ENCODE data around the gene IP6K2.
A peak's percentile ranks its signal among the peaks of the same experiment; 100 is the strongest.

Gene IP6K2

DNA sequence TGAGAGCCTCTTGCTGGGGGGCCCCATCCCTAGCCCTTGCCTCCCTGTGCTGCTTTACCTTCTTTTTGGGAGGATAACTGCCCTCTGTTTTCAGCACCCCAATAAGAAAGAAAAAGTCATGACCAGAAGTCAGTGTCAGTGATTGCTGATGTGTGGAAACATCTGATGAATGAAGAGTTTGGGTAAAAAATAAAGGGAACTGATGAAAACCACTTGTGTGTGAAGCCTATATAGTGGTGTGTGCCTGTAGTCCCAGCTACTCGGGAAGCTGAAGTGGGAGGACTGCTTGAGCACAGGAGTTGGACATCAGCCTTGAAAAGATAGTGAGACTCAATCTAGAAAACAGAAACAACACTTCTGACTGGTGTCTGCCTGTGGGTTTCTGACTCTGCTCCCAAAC is 44.5 kb downstream of the IP6K2 start:
- no peak overlapping the region for H3K4me3 ChIP-seq (ENCODE audit: low read depth, low read length)

DNA sequence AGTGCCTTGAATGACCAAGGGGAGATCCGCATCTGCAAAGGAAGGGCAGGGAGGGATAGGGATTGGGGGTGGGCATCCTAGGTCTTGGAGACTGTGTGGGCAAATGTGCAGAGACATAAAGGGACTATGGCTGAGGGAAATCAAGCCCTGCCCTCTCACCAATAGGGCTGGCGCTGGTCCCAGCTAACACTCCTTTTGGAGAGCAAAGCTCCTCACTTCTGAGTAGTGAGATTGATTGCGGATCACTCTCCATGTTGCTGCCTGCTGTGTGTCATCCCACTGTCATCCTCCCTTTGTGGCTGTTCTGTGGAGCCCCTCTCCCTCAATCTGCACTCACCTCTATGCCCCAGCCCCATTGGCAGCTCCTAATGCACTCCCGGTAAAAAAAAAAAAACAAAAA is 52.1 kb downstream of the IP6K2 start:
- no peak overlapping the region for H3K4me3 ChIP-seq (ENCODE audit: low read depth, low read length)

DNA sequence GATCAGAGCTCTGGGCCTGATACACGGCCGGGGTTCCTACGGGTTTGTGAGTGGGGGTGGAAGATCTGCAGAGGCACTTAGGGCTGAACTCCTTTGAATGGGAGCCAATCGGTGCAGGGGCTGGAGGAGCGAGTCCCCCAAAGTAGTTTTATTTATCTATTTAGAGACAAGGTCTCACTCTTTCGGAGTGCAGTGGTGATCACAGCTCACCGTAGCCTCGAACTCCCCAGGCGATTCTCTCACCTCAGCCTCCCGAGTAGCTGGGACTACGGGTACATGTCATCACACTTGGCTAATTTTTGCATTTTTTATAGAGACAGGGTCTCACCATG is 52.7 kb downstream of the IP6K2 start:
- no peak overlapping the region for H3K4me3 ChIP-seq (ENCODE audit: low read depth, low read length)

DNA sequence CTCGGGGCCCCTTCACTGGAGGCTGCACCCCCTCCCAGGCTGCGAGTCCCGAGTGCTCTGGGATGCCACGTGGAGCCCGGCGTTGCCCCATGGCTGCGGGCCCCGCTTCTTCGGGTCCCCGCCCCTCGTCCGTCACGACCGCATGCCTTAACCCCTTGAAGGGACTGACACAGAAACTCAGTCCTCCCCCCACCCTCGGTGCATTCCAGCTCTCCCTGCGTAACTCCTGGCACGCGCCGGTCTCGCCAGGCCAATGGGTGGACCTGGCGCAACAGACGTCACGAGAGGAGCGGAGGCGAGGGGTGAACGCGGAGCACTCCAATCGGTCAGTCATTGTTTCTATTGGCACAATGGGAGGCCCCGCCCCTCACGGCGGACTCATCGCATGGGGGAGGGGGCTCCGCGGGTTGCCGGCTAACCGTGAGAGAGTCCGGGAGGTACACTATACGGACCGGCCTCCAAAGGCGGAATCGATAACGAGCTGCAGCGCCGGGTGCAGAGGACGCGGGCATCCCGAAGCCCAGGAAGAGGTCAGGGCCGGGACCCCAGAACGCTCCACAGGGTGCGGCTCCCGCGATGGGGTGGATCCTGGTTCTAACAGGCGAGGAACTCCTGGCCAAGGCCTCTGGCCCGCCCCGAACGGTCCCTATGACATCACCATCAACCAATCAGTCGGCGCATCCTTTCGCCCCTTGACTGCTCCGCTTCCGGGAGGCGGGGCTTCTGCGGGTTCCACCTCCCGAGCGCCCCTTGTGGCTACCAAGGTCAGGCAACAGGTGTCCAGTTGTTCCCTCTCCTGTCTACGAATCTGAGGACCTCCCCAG is 53.3 kb downstream of the IP6K2 start:
- H3K4me3 ChIP-seq (ENCODE audit: low read depth, low read length): peak overlapping the region; percentile 76

DNA sequence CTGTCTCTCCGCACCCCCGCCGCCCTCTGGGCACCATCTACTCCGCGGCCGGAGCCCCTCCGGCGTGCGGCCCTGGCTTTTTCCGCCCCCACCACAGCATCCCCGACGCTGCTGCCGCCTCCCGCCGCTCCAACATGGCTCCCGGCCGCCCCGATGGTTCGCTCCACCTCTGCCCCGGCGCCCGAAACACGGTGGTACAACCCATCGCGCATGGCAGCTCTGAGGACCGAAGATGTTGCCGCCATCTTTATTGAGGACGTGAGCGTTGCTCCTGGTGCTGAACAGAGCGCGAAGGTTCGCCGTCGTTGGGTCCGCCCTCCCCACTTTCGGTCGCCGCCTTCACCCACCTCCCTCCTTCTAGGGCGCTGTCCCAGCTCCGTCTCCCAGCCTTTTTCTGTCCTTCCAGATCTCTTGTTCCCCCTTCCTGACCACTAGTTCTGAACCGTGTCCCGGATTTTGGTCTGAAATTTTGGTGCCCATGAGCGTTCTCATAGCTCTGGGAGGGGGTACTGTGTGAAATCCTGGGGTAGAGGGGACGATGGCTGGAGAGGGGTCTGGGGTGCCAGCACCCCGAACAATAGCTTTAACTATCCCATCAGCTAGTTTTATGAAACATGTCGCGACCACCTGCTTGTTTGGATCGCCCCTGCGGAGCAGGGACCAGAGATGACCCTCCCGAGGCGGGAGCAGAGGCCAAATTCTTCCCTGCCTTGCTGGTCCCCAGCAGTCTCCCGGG is 54.1 kb downstream of the IP6K2 start, which contains the start of gene CELSR3:
TSS of gene CELSR3 (minus strand) at position 134 of the 736 bp plus-strand sequence. CDS start 252 bp downstream, outside the sequence.
- peak within 1 kb of the TSS; percentile 76 for H3K4me3 ChIP-seq (ENCODE audit: low read depth, low read length)

DNA sequence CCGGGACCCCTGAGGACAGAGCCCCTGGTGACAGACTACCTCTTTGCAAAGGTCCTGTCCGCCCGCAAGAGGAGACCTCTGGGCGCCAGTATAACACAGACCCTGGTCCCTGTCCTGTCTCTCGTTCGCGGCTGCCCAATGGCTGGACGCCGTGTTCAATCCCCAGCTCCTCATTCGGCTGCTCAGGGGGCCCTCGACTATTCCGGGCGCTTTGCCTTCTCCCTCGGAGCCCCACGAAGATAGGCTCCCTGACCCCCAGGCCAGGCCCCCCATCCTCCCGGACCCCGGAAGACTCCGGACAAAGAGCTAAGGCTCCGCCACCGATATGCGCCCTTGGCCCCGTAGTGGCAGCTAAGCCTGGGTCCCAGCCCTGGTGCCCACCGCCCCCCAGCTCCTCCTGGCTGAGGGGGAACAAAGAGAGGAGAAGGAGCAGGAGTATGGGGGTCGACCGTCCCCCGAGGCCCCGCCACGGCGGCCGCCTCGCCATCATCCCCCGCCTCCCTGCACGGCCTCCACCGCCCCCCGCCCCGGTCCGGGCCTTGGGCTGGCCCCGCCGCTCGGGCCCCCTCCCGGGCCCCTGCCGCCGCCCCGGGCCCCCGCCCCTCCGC is 54.8 kb downstream of the IP6K2 start:
- peak overlapping the region; percentile 56 for H3K4me3 ChIP-seq (ENCODE audit: low read depth, low read length)

DNA sequence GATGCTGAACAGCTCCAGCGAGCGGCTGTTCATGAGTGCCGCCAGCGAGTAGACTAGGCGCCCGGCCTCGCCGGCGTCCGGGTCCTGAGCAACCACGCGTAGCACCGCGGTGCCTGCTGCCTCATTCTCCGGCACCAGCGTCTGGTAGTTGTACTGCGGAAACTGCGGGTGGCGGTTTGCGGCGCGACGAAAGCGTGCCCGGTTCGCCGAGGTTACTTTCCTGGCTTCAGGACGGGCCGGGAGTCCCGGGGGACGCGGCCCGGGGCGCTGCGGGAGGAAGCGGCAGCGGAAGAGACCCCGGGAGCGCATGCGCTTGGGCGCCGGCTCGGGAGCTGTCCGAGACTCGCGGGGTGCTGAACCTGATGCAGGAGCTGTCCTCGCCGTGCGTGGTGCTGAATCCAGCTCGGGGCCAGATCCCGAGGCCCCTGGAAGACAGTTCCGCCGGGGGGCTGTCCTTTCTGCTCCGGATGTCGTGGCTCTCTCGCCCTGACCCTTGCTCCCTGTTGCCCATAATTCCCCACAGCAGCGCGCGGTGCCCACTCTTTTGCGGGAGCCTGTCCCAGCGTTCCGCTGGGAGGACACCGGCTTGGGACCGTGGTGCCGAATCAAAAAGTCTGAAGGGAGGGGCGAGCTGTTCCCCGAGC is 55.4 kb downstream of the IP6K2 start:
- peak overlapping the region; percentile 56 for H3K4me3 ChIP-seq (ENCODE audit: low read depth, low read length)

DNA sequence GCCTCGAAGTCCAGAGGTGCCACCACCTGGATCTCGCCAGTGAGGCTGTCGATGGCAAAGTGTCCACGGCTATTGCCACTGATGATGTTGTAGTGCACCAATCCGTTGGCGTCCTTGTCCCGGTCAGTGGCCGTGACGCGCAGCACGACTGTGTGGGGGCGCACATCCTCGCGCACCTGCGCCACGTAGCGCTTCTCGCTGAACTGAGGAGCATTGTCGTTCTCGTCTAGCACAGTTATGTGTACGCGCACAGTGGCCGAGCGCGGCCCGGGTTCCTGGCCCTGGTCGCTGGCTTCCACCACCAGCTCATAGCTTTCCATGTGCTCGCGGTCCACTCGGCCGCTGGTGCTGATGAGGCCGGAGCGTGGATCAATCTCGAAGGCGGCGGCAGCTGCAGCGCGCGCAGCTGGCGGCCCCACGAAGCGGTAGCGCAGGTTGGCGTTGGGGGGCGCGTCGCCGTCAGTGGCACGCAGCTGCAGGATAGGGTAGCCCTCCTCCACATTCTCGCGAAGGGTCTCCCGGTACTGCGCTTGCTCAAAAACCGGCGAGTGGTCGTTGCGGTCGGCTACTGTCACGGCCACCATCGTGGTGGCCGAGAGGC is 56.1 kb downstream of the IP6K2 start:
- H3K4me3 ChIP-seq (ENCODE audit: low read depth, low read length): peak overlapping the region; percentile 38

DNA sequence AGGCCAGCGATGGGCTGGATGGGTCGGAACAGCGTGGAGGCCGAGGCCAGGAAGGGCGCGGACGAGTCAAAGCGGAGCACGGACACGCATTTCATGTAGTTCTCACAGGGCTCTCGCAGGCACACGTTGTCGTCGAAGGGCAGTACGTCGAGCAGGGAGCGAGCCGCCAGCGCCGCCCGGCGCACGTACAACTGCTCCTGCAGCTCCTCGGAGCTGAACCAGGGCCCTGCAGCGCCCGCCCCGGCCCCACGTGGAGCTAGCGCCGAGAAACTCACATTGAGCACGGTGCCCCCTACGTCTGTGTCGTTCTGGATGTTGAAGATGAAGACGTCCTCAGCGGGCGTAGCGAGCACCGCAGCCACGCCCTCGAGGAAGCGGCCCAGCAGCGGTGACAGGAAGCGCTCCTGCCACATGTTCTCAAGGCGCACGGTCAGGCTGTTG is 60.2 kb downstream of the IP6K2 start:
- no peak overlapping the region for H3K4me3 ChIP-seq (ENCODE audit: low read depth, low read length)

DNA sequence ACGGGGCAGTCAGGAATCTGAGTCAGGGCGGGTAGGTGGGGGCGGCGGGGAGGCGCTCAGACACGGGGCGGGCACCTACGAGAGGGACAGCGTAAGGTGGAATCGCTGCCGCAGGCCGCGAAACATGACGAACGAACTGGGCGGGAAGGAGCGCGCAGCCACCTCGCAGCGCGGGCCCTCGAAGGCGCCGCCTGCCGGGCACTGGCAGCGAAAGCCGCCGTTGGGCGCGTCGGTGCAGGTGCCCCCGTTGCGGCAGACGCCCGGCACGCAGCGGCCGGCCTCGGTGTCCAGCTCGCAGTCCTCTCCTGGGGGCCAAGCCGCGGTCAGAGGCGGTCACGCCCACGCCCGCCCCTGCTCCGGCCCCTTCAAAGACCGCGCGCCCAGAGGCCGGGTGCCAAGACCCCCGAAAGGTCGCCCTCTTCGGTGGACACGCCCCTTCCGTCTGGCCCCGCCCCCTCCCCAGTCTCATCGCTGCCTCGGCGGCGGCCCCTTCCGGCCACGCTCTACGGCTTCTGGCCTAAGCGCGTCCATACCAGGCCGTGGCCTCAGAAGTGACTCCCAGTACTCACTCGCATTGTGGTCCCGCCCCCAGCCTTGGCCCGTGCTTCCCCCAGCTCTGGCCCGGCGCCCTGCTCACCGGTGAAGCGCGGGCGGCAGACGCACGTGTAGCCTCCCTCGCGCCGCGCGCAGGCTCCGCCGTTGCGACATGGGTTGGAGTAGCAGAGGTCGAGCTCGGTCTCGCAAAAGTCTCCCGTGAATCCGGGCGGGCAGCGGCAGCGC is 60.8 kb downstream of the IP6K2 start:
- peak overlapping the region; percentile 39 for H3K4me3 ChIP-seq (ENCODE audit: low read depth, low read length)

DNA sequence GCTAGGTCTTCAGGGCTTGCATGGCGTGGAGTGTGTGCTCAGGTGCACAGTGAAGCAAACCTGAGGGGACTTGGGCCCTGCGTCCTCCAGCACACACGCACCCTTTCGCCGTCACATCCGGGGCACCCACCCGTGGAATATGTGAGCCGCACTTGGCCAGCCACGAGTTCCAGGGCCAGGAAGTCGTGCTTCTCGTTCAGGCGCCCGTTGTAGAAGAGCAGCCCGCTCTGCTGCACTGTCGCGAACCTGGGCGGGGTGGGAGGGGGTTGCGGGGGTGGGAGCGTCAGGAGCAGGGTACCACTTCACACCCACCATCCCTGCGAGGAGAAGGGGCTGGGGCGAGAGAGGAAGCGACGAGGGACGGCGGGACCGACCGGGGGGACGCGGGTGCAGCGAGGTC is 61.4 kb downstream of the IP6K2 start:
- H3K4me3 ChIP-seq (ENCODE audit: low read depth, low read length): peak overlapping the region; percentile 36

DNA sequence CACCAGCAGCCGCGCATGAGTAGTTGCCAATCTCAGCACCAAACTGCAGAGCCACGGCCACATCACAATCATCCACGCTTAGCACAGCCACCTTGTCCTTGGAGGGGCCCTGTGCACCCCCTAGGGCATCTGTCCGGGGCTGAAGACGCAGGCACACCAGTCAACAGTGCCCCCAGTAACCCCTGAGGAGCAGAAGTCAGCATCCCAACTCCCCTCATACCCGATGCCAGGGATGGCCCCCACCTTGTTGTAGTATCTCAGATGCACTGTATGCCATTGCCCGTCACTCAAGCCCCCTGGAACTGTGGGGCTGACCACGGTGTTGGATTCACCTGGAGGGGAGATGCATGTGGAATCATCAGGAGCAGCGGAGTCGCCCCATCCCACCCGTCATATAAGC is 62.0 kb downstream of the IP6K2 start:
- peak overlapping the region; percentile 36 for H3K4me3 ChIP-seq (ENCODE audit: low read depth, low read length)

DNA sequence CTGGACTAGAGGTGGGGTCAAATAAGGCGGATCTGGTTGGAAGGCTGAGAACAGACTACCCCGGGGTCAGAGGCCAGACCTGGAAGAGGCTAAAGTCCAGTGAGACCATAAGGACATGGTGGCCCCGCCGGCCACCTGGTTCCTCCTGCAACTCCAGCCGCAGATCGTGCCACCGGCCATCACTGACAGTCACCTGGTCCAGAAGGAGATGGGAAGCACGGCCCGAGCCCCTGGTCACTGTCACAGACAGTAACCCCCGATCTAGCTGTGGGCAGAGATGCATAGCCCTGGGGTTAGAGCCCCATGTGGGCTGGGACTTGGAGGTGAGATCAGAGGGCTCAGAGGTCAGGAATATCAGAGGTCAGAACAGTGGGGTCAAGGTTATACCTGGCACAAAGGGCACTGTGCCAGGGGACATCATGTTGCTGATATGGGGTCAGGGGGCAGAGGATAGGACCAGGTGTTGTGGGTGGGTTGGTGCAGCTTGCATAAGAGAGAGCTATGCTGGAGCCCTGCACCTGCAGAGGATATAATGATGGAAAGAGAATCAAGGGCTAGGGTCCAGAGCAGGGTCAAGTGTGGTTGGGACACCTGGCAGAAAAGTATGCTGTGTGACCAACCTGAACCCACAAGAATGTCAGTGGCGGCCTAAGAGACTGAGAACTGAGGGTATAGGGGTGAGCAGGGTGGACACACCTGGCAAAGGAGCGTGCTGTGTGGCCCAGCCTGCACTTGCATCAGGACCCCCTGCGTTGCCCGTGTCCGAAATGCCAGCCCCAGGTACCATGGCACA is 63.9 kb downstream of the IP6K2 start:
- H3K4me3 ChIP-seq (ENCODE audit: low read depth, low read length): no peak overlapping the region

DNA sequence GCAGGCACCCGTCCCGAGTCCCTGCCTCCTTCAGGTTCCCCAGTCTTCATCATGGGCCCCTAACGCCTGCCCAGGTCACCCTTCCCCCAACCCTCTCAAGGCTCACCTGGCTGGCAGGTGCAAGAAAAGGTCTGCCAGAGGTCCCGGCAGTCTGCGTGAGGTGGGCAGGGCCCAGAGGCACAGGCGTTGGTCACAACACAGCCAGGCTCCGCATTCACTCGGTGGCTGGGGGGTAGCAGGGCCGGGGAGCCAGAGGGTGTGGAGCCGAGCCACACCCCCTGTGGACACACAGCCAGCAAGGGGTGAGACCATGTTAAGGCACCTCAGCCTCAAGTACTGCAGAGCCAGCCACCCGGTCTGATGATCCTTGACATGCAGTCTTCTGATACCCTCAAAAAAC is 65.2 kb downstream of the IP6K2 start:
- no peak overlapping the region for H3K4me3 ChIP-seq (ENCODE audit: low read depth, low read length)

DNA sequence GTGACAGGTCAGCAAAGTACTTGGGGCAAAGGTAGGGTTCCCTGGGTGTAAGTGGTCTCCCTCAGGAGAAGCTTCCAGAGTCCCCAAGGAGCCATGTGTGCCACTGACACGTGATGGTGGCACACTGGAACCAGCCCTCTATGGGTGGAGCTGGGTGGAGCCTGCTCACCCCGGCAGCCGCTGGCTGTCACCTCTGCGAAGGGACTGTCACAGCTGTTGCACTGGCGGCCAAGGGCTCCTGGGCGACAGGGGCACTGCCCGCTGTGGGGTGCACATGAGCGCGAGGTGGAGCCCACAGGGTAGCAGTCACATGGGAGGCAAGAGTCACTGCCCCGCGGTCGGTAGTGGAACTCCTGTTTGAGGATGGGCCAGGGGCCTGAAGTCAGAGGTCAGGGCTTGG is 66.3 kb downstream of the IP6K2 start:
- H3K4me3 ChIP-seq (ENCODE audit: low read depth, low read length): no peak overlapping the region

DNA sequence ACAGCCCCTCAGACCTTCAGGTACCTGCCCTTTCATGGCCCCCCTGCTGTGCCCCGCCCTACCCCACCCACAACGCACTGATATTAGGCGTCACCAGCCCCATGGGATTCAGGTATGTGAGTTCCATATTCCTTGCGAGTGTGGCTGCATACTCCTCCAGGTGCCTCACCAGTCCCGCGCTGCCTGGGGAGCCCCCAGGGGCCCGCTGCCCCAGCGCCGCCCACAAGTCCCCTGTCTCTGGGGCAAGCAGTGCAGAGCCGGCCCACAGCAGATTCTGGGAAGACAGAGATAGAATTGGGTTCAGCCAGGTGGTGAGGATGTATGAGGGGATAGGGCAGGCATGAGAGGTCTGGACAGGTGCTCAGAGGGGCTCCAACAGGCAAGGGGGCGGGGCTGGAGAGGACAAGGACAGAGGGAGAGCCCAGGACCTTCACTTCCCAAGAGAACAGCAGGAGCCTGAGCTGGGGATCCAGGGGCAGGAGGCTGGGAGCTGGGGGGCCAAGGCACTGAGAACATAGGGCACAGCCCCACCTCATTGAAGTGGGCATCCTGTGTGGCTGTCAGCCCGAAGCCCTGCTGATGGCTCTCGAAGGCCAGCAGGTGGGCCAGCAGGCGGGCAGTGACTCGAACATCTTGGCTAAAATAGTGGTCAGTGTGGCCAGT is 68.7 kb downstream of the IP6K2 start:
- no peak overlapping the region for H3K4me3 ChIP-seq (ENCODE audit: low read depth, low read length)

DNA sequence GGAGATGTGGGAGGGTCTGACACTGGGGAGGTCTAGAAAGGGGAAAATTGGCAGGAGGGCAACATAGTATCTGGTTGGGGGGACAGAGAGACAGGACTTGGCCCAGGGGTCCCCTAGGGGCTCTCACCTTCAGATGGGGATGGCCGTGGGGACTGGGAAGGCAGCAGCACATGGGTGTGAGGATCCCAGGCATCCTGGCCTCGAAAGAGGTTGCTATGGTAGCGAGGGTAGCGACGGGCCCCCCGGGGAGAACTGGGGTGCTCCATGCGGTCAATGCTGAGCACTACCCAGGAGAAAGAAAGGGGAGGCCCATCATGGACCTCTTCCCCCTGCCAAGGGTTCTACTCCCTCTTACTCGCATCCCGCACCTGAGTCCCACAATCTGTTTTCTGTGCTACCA is 69.3 kb downstream of the IP6K2 start:
- H3K4me3 ChIP-seq (ENCODE audit: low read depth, low read length): no peak overlapping the region

DNA sequence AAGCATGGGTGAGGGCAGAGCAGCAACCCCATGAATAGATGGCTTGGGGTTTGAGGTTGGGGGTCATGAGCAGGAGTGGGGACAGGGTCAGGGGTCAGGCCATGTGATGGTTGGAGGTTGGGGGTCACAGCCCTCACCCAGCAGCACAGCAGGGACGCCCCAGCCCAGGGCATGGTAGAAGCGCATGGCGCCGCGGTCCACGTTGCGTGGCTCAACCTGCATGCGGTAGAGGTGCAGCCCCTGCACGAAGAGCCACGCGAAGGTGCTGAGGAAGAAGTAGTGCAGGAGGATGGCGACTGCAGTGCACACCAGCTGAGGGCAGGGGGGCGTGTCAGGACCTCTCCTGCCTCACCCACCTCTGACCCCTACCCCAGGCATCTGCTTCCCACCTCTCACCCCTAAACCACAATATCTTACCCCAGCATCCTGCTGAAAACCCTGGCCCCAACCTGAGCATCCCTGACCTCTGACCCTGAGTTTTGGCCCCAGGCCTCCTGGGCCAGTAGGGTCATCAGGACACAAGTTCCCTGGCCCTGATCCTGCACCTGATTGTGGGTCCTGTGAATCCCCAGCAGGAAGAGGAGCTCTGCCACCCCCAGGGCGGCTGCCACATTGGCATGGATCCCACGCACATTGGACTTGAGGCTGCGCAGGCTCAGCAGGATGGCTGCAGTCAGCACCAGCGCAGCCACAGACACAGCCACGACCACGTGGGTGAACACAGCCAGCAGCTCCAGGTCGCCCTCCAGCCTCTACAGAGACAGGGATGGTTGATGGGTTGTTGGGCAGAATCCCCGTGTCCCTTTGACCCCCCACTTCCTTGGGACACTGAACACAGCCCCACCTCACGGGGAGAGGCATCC is 71.9 kb downstream of the IP6K2 start:
- H3K4me3 ChIP-seq (ENCODE audit: low read depth, low read length): no peak overlapping the region
